Fibroblast of the aortic adventitia (primary cell): ENCODE results near the gene CENPN. TPM values are rescaled to one million over a fixed set of nuclear protein-coding genes. Genes with fewer than 3 reads are reported as not detected.

ENCODE experiments used
- DNase-seq: peaks from one replicate; pipeline ENCODE4 v3.0.0-alpha.2; 2010; ENCODE audit warnings: low read depth
- H3K4me3 ChIP-seq: 2 replicates; pipeline ENCODE4 v1.5.1; 2011; ENCODE audit warnings: low read depth, mild to moderate bottlenecking, control low read depth, low read length, moderate library complexity
- CTCF ChIP-seq: IDR thresholded peaks from 2 replicates; pipeline ENCODE4 v1.5.1; 2011; ENCODE audit warnings: mild to moderate bottlenecking, low read length, control low read depth, inconsistent platforms; ENCODE audit not compliant: insufficient read depth
- total RNA-seq: library from RNA; depleted of rRNA; stranded (reverse); fragments of >200 nt; gene quantifications from 2 replicates; pipeline ENCODE4 v1.2.3, GENCODE V29; 2012; ENCODE audit warnings: low replicate concordance

Gene CENPN
- total RNA-seq, 1 donor: 65.5 TPM

GRCh38 chr16:80969114-80969484, 37.9 kb upstream of the CENPN start:
- H3K4me3 ChIP-seq: no peak overlapping the region
- DNase-seq: no peak
- no peak for TF ChIP-seq CTCF

- DNase-seq: no peak
- no peak overlapping the region for H3K4me3 ChIP-seq
- no peak for TF ChIP-seq CTCF
Measured at GRCh38 chr16:80971819-80972218, 35.2 kb upstream of the CENPN start.

- no peak for DNase-seq
- H3K4me3 ChIP-seq: no peak overlapping the region
- no peak for TF ChIP-seq CTCF
Measured at GRCh38 chr16:80972611-80973010, 34.4 kb upstream of the CENPN start.

- no peak for TF ChIP-seq CTCF
- H3K4me3 ChIP-seq: no peak overlapping the region
- no peak for DNase-seq
Measured at GRCh38 chr16:80973991-80974390, 33.0 kb upstream of the CENPN start.

- DNase-seq: peak; percentile 9
- H3K4me3 ChIP-seq: no peak overlapping the region
- peak; percentile 52 for TF ChIP-seq CTCF
Measured at GRCh38 chr16:80974649-80975376, 32.2 kb upstream of the CENPN start.

GRCh38 chr16:80976946-80977345, 30.1 kb upstream of the CENPN start:
- no peak for TF ChIP-seq CTCF
- no peak overlapping the region for H3K4me3 ChIP-seq
- DNase-seq: no peak

- no peak overlapping the region for H3K4me3 ChIP-seq
- no peak for TF ChIP-seq CTCF
- DNase-seq: no peak
Measured at GRCh38 chr16:80981103-80981502, 25.9 kb upstream of the CENPN start.
